A549 (cell line): Measurements from ENCODE around the gene PCDH9.

Experiments used
- CBX8 ChIP-seq: fragments of 200-600 bp; sonication (generic); IDR thresholded peaks from 2 replicates; pipeline ENCODE4 v1.6.1; 2016
- CHD2 ChIP-seq: fragments of 150-350 bp; IDR thresholded peaks from 2 replicates; pipeline ENCODE4 v1.6.1; 2014; ENCODE audit warnings: low read length; ENCODE audit not compliant: partially characterized antibody
- CHD4 ChIP-seq: fragments of 200-600 bp; sonication (generic); IDR thresholded peaks from 2 replicates; pipeline ENCODE4 v1.6.1; 2016; ENCODE audit warnings: antibody characterized with exemption, mild to moderate bottlenecking, borderline replicate concordance
- EHMT2 ChIP-seq: fragments of 200-600 bp; sonication (generic); IDR thresholded peaks from 2 replicates; pipeline ENCODE4 v1.6.1; 2016; ENCODE audit warnings: antibody characterized with exemption, low read depth, mild to moderate bottlenecking, moderate library complexity
- JUN ChIP-seq, 2 experiments: fragments of >200 bp; sonication (Bioruptor Twin); formaldehyde crosslinking; IDR thresholded peaks; 2 replicates in 1 of 2; 3 replicates in 1 of 2; pipeline ENCODE4 v1.6.1; 2016 to 2017
- POLR2A ChIP-seq: IDR thresholded peaks from 2 replicates; pipeline ENCODE4 v1.6.1; 2012; ENCODE audit warnings: mild to moderate bottlenecking, low read length
- RCOR1 ChIP-seq: fragments of 150-350 bp; IDR thresholded peaks from 2 replicates; pipeline ENCODE4 v1.6.1; 2014; ENCODE audit warnings: antibody characterized with exemption, low read length, low read depth
- TF ChIP-seq, protein P1 (sequence below): fragments of >200 bp; sonication (Bioruptor Twin); formaldehyde crosslinking; IDR thresholded peaks from 3 replicates; pipeline ENCODE4 v1.5.1; 2016

GRCh38 chr13:66348745-66349690, 881.1 kb downstream of the PCDH9 start:
- TF ChIP-seq CHD4 (no peak), RCOR1 (no peak), JUN (IDR thresholded peaks at IDR 0.05) (no peak), EHMT2 (no peak), CHD2 (no peak), CBX8 (no peak), POLR2A (no peak)
- TF ChIP-seq, protein P1, sequence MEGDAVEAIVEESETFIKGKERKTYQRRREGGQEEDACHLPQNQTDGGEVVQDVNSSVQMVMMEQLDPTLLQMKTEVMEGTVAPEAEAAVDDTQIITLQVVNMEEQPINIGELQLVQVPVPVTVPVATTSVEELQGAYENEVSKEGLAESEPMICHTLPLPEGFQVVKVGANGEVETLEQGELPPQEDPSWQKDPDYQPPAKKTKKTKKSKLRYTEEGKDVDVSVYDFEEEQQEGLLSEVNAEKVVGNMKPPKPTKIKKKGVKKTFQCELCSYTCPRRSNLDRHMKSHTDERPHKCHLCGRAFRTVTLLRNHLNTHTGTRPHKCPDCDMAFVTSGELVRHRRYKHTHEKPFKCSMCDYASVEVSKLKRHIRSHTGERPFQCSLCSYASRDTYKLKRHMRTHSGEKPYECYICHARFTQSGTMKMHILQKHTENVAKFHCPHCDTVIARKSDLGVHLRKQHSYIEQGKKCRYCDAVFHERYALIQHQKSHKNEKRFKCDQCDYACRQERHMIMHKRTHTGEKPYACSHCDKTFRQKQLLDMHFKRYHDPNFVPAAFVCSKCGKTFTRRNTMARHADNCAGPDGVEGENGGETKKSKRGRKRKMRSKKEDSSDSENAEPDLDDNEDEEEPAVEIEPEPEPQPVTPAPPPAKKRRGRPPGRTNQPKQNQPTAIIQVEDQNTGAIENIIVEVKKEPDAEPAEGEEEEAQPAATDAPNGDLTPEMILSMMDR, result no peak
